ENCODE results near the gene RPS6KA3.
"Not testable (repeated sequence)": the region's sequence is repeated elsewhere in the genome, so short reads cannot be mapped to it uniquely, and the experiment has no call there.

Gene RPS6KA3

GRCh38 chrX:20129547-20129946 is 137.2 kb downstream of the RPS6KA3 start:
- no peak overlapping the region; the same call in 1 of the 2 replicates for H3K27ac ChIP-seq
- no peak for TF ChIP-seq CTCF (conservative IDR thresholded peaks at IDR 0.05)

- TF ChIP-seq CTCF (conservative IDR thresholded peaks at IDR 0.05), result no peak
- no peak overlapping the region; the same call in 1 of the 2 replicates for H3K27ac ChIP-seq
These were observed 138.0 kb downstream of the RPS6KA3 start for GRCh38 chrX:20128670-20129069.

GRCh38 chrX:20127440-20127839 is 139.3 kb downstream of the RPS6KA3 start:
- not testable (repeated sequence) for H3K27ac ChIP-seq

GRCh38 chrX:20126833-20127232 is 139.9 kb downstream of the RPS6KA3 start:
- not testable (repeated sequence) for H3K27ac ChIP-seq

- TF ChIP-seq CTCF (conservative IDR thresholded peaks at IDR 0.05), result no peak
- H3K27ac ChIP-seq, result peak overlapping the region; percentile 42; the same call in 1 of the 2 replicates
These were observed 141.7 kb downstream of the RPS6KA3 start for GRCh38 chrX:20124964-20125363.

- TF ChIP-seq CTCF (conservative IDR thresholded peaks at IDR 0.05), result no peak
- peak overlapping the region; percentile 65 for H3K27ac ChIP-seq
These were observed 148.5 kb downstream of the RPS6KA3 start for GRCh38 chrX:20118065-20118824.

- no peak for TF ChIP-seq CTCF (conservative IDR thresholded peaks at IDR 0.05)
- peak within 1 kb of the TSS; percentile 65 for H3K27ac ChIP-seq
These were observed 150.0 kb downstream of the RPS6KA3 start, which contains the start of gene MAP7D2 for GRCh38 chrX:20116577-20117240. TSS of gene MAP7D2 (minus strand) at chrX:20116907. CDS start at chrX:20116879, 28 bp downstream.

GRCh38 chrX:20116087-20116576 is 150.6 kb downstream of the RPS6KA3 start:
- no peak overlapping the region for H3K27ac ChIP-seq
- no peak for TF ChIP-seq CTCF (conservative IDR thresholded peaks at IDR 0.05)

All from VCaP (cell line).